ENCODE data around the gene SELE.
"Not testable (repeated sequence)": the region's sequence is repeated elsewhere in the genome, so short reads cannot be mapped to it uniquely, and the experiment has no call there.

Gene SELE

GRCh38 chr1:169722779-169723178 lies 11.1 kb downstream of the SELE start:
- no peak for DNase-seq

GRCh38 chr1:169715100-169715499 lies 18.8 kb downstream of the SELE start:
- not testable (repeated sequence) for DNase-seq

GRCh38 chr1:169713090-169713489 lies 20.8 kb downstream of the SELE start:
- DNase-seq: not testable (repeated sequence)

- no peak for DNase-seq
Observed at GRCh38 chr1:169712309-169712631, 21.6 kb downstream of the SELE start.

- DNase-seq: peak in 10 of 14 donors; percentile 1 to 34 (median 15)
Observed at GRCh38 chr1:169711469-169712308, 22.2 kb downstream of the SELE start, which contains the start of gene SELL. Gene SELL (minus strand): TSS chr1:169711620. CDS start chr1:169711498, 122 bp downstream.

GRCh38 chr1:169708647-169709046 lies 25.2 kb downstream of the SELE start:
- no peak for DNase-seq

GRCh38 chr1:169707912-169708604 lies 25.8 kb downstream of the SELE start:
- no peak for DNase-seq

GRCh38 chr1:169704797-169705196 lies 29.1 kb downstream of the SELE start:
- DNase-seq: no peak

GRCh38 chr1:169701261-169702005 lies 32.4 kb downstream of the SELE start:
- DNase-seq: no peak

- no peak for DNase-seq
Observed at GRCh38 chr1:169699707-169700106, 34.2 kb downstream of the SELE start.

- no peak for DNase-seq
Observed at GRCh38 chr1:169698976-169699375, 34.9 kb downstream of the SELE start.

- no peak for DNase-seq
Observed at GRCh38 chr1:169697755-169698154, 36.1 kb downstream of the SELE start.

- no peak for DNase-seq
Observed at GRCh38 chr1:169696273-169697100, 37.4 kb downstream of the SELE start.

GRCh38 chr1:169694304-169695075 lies 39.4 kb downstream of the SELE start:
- peak in 6 of 14 donors; percentile 4 to 15 (median 10) for DNase-seq

GRCh38 chr1:169692756-169693460 lies 41.0 kb downstream of the SELE start:
- DNase-seq: no peak

- DNase-seq: no peak
Observed at GRCh38 chr1:169690489-169690888, 43.4 kb downstream of the SELE start.

- no peak for DNase-seq
Observed at GRCh38 chr1:169689395-169689794, 44.5 kb downstream of the SELE start.

GRCh38 chr1:169688377-169688776 lies 45.5 kb downstream of the SELE start:
- not testable (repeated sequence) for DNase-seq

- no peak for DNase-seq
Observed at GRCh38 chr1:169683661-169684060, 50.2 kb downstream of the SELE start.

- not testable (repeated sequence) for DNase-seq
Observed at GRCh38 chr1:169683168-169683567, 50.7 kb downstream of the SELE start.

- no peak for DNase-seq
Observed at GRCh38 chr1:169682071-169682470, 51.8 kb downstream of the SELE start.

All from C1 segment of cervical spinal cord (tissue), 14 donors.